H9 (cell line): ENCODE results near the gene PTK7. TPM values are rescaled to one million over a fixed set of nuclear protein-coding genes. Genes with fewer than 3 reads are reported as not detected.

ENCODE experiments used
- DNase-seq: peaks from one replicate; pipeline ENCODE4 v3.0.0-alpha.2; 2017
- H2AFZ ChIP-seq: one replicate; pipeline ENCODE4 v1.6.1; 2013; ENCODE audit warnings: mild to moderate bottlenecking, low read length, control low read depth, moderate library complexity
- H2AK5ac ChIP-seq: 2 replicates; pipeline ENCODE4 v1.6.1; 2013; ENCODE audit warnings: low read length, control low read depth, mixed read lengths; ENCODE audit not compliant: insufficient read length
- H2BK120ac ChIP-seq: one replicate; pipeline ENCODE4 v1.6.1; 2013; ENCODE audit warnings: low read depth, mild to moderate bottlenecking, low read length, control low read depth, inconsistent platforms; ENCODE audit not compliant: poor library complexity, severe bottlenecking
- H2BK12ac ChIP-seq: 2 replicates; pipeline ENCODE4 v1.6.1; 2013; ENCODE audit warnings: low read length, control low read depth, mixed read lengths, low read depth; ENCODE audit not compliant: insufficient read length
- H2BK15ac ChIP-seq: 2 replicates; pipeline ENCODE4 v1.6.1; 2013; ENCODE audit warnings: low read depth, low read length, control low read depth
- H2BK20ac ChIP-seq: one replicate; pipeline ENCODE4 v1.6.1; 2013; ENCODE audit warnings: low read depth, mild to moderate bottlenecking, low read length, control low read depth, inconsistent platforms; ENCODE audit not compliant: poor library complexity, severe bottlenecking
- H2BK5ac ChIP-seq: 2 replicates; pipeline ENCODE4 v1.6.1; 2013; ENCODE audit warnings: low read length, control low read depth, mixed read lengths; ENCODE audit not compliant: insufficient read length
- H3K14ac ChIP-seq: 2 replicates; pipeline ENCODE4 v1.6.1; 2013; ENCODE audit warnings: low read length, control low read depth; ENCODE audit not compliant: insufficient read depth
- H3K18ac ChIP-seq: 2 replicates; pipeline ENCODE4 v1.6.1; 2013; ENCODE audit warnings: low read depth, mild to moderate bottlenecking, mixed read lengths, low read length, control low read depth; ENCODE audit not compliant: insufficient read length
- H3K23ac ChIP-seq: 2 replicates; pipeline ENCODE4 v1.6.1; 2013; ENCODE audit warnings: low read length, control low read depth, mixed read lengths, low read depth; ENCODE audit not compliant: insufficient read length
- H3K23me2 ChIP-seq: 2 replicates; pipeline ENCODE4 v1.6.1; 2013; ENCODE audit warnings: low read depth, mild to moderate bottlenecking, mixed read lengths, low read length, control low read depth; ENCODE audit not compliant: insufficient read length, poor library complexity, severe bottlenecking
- H3K27ac ChIP-seq: 2 replicates; pipeline ENCODE4 v1.5.1; 2013; ENCODE audit warnings: low read length, control low read depth, mixed read lengths, low read depth; ENCODE audit not compliant: insufficient read length
- H3K27me3 ChIP-seq: 2 replicates; pipeline ENCODE4 v1.6.1; 2013; ENCODE audit warnings: low read length, control low read depth, inconsistent platforms; ENCODE audit not compliant: insufficient read depth
- H3K4ac ChIP-seq: 2 replicates; pipeline ENCODE4 v1.6.1; 2013; ENCODE audit warnings: low read depth, mild to moderate bottlenecking, control low read depth, inconsistent platforms, low read length, moderate library complexity
- H3K4me1 ChIP-seq: 2 replicates; pipeline ENCODE4 v1.6.1; 2013; ENCODE audit warnings: low read length, control low read depth, inconsistent platforms; ENCODE audit not compliant: insufficient read depth
- H3K4me2 ChIP-seq: 2 replicates; pipeline ENCODE4 v1.6.1; 2013; ENCODE audit warnings: low read length, control low read depth, mixed read lengths; ENCODE audit not compliant: insufficient read length, insufficient read depth
- H3K56ac ChIP-seq: 2 replicates; pipeline ENCODE4 v1.6.1; 2013; ENCODE audit warnings: low read depth, mild to moderate bottlenecking, mixed read lengths, low read length, control low read depth; ENCODE audit not compliant: insufficient read length
- H3K79me1 ChIP-seq: 2 replicates; pipeline ENCODE4 v1.6.1; 2013; ENCODE audit warnings: low read depth, mild to moderate bottlenecking, moderate library complexity, low read length, control low read depth, inconsistent platforms; ENCODE audit not compliant: insufficient read depth, poor library complexity, severe bottlenecking
- H3K79me2 ChIP-seq: 2 replicates; pipeline ENCODE4 v1.6.1; 2013; ENCODE audit warnings: low read length, control low read depth, inconsistent platforms; ENCODE audit not compliant: insufficient read depth
- H3K9ac ChIP-seq: 2 replicates; pipeline ENCODE4 v1.6.1; 2013; ENCODE audit warnings: low read length, control low read depth, mixed read lengths; ENCODE audit not compliant: insufficient read length; ENCODE audit errors: extremely low read depth
- H3K9me3 ChIP-seq: one replicate; pipeline ENCODE4 v1.6.1; 2013; ENCODE audit warnings: low read depth, low read length, inconsistent platforms; ENCODE audit not compliant: control insufficient read depth
- H3T11ph ChIP-seq: one replicate; pipeline ENCODE4 v1.6.1; 2013; ENCODE audit warnings: mild to moderate bottlenecking, low read length, control low read depth, inconsistent platforms
- H4K20me1 ChIP-seq: one replicate; pipeline ENCODE4 v1.6.1; 2013; ENCODE audit not compliant: control insufficient read depth, insufficient read length, insufficient read depth
- H4K5ac ChIP-seq: 2 replicates; pipeline ENCODE4 v1.6.1; 2013; ENCODE audit warnings: low read depth, mild to moderate bottlenecking, mixed read lengths, low read length, control low read depth; ENCODE audit not compliant: insufficient read length
- H4K8ac ChIP-seq: replicated peaks from 2 replicates; pipeline ENCODE4 v1.6.1; 2013; ENCODE audit warnings: low read length, control low read depth, mixed read lengths, low read depth; ENCODE audit not compliant: insufficient read length
- H4K91ac ChIP-seq: 2 replicates; pipeline ENCODE4 v1.6.1; 2013; ENCODE audit warnings: low read depth, mild to moderate bottlenecking, moderate library complexity, mixed read lengths, low read length, control low read depth; ENCODE audit not compliant: insufficient read length
- H3K27ac Mint-ChIP-seq, 3 experiments: 2 replicates in 2 of 3; 3 replicates in 1 of 3; pipeline ENCODE4 v1.8.0; 2020 to 2021; ENCODE audit warnings: mixed read lengths in 3 of 3, mild to moderate bottlenecking in 1 of 3, moderate library complexity in 1 of 3
- H3K27me3 Mint-ChIP-seq: 2 replicates; pipeline ENCODE4 v1.8.0; 2021; ENCODE audit warnings: low read depth, mild to moderate bottlenecking, moderate library complexity, mixed read lengths
- H3K36me3 Mint-ChIP-seq, 3 experiments: 2 replicates in 2 of 3; 3 replicates in 1 of 3; pipeline ENCODE4 v1.8.0; 2020 to 2021; ENCODE audit warnings: low read depth in 3 of 3, mixed read lengths in 3 of 3; ENCODE audit not compliant: insufficient read depth in 1 of 3
- H3K4me1 Mint-ChIP-seq, 2 experiments: 2 replicates each; pipeline ENCODE4 v1.8.0; 2020; ENCODE audit warnings: mixed read lengths in 2 of 2
- H3K4me3 Mint-ChIP-seq, 2 experiments: 2 replicates in 1 of 2; 3 replicates in 1 of 2; pipeline ENCODE4 v1.8.0; 2020 to 2021; ENCODE audit warnings: mild to moderate bottlenecking in 2 of 2, mixed read lengths in 2 of 2, moderate library complexity in 1 of 2
- H3K9me3 Mint-ChIP-seq, 2 experiments: 2 replicates in 1 of 2; 3 replicates in 1 of 2; pipeline ENCODE4 v1.8.0; 2020; ENCODE audit warnings: mild to moderate bottlenecking in 2 of 2, mixed read lengths in 2 of 2, moderate library complexity in 1 of 2
- CTCF ChIP-seq: fragments of 200-600 bp; sonication (generic); conservative IDR thresholded peaks from 3 replicates; pipeline ENCODE4 v1.8.0; 2021; ENCODE audit warnings: antibody characterized with exemption, mild to moderate bottlenecking
- WGBS: extraction: QIAGEN DNeasy Blood & Tissue Kit; methylation state at CpG from one replicate; pipeline ENCODE4 v1.1.7; 2013; ENCODE audit warnings: missing lambda C conversion rate, low lambda C conversion rate, mixed read lengths; ENCODE audit not compliant: insufficient read length; ENCODE audit errors: extremely low coverage; 5-methylcytosine and 5-hydroxymethylcytosine counted together
- total RNA-seq: library from RNA; stranded (reverse); gene quantifications from 2 replicates; pipeline ENCODE4 v1.2.1, GENCODE V29; 2021

The PTK7 gene
- total RNA-seq, 1 experiment from 2014 or later = 128 TPM

- no peak for TF ChIP-seq CTCF
- peaks cover 4 to 22% (median 21%) of the 10 kb centered on the region in 3 experiments; a peak in 5 of 7 replicates for H3K36me3 Mint-ChIP-seq
- Histone ChIP-seq H2BK12ac (no peak overlapping the region), H3T11ph (no peak overlapping the region), H2BK20ac (no peak overlapping the region), H3K79me1 (no peaks in the 10 kb centered on the region), H3K27me3 (no peaks in the 10 kb centered on the region), H3K4me2 (no peak overlapping the region), H3K18ac (no peak overlapping the region), H3K4me1 (no peaks in the 10 kb centered on the region), H4K5ac (no peak overlapping the region), H2AFZ (no peak overlapping the region), H3K14ac (no peak overlapping the region), H4K8ac (no peak overlapping the region), H2BK15ac (no peak overlapping the region), H3K27ac (no peak overlapping the region), H3K9ac (no peak overlapping the region), H2BK120ac (no peak overlapping the region), H4K91ac (no peak overlapping the region), H3K79me2 (no peaks in the 10 kb centered on the region), H3K9me3 (no peaks in the 10 kb centered on the region), H3K23me2 (no peaks in the 10 kb centered on the region), H2BK5ac (no peak overlapping the region), H3K56ac (no peak overlapping the region), H3K4ac (no peak overlapping the region), H2AK5ac (no peak overlapping the region), H3K23ac (no peak overlapping the region), H4K20me1 (no peaks in the 10 kb centered on the region)
- WGBS = no CpG with 5 or more reads among the region's 7 CpGs
- peak overlapping the region in 1 of 3 experiments; percentile 9; a peak in 1 of 7 replicates for H3K27ac Mint-ChIP-seq
- H3K4me3 Mint-ChIP-seq = no peak overlapping the region
- H3K9me3 Mint-ChIP-seq = no peaks in the 10 kb centered on the region
- no peak for DNase-seq
- H3K27me3 Mint-ChIP-seq = no peaks in the 10 kb centered on the region
- H3K4me1 Mint-ChIP-seq = peaks cover 4 to 5% of the 10 kb centered on the region in 2 experiments
These were observed 111.7 kb downstream of the PTK7 start for GRCh38 chr6:43187821-43188220.
